ENCODE results near the gene ADH4.
"Not testable (repeated sequence)": the region's sequence is repeated elsewhere in the genome, so short reads cannot be mapped to it uniquely, and the experiment has no call there.

The ADH4 gene

DNA sequence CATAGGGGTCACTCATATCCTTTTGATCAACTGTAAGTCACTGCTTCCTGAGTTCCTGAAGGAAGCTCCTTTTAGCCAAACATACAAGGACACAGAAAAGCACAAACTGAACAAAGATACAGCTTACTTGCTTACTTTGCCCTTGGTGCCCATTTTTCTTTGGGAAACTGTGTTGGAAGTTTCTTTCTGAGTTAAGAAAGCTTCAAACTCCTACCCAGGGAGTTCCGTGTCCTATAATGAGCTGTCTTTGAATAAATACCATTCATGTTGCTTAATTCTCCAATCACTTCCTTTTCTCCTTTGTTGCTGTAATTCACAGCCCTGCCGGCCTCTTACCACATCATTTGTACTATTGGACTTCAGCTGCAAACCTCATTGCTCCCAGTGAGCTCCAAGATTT, at the start of gene ADH4:
Gene ADH4 (minus strand): TSS at position 228 of the 400 bp plus-strand sequence. CDS start 75 bp downstream, at position 153.
- no peak within 1 kb of the TSS for H3K27ac ChIP-seq
- no peak for DNase-seq (ENCODE audit: low spot score)

DNA sequence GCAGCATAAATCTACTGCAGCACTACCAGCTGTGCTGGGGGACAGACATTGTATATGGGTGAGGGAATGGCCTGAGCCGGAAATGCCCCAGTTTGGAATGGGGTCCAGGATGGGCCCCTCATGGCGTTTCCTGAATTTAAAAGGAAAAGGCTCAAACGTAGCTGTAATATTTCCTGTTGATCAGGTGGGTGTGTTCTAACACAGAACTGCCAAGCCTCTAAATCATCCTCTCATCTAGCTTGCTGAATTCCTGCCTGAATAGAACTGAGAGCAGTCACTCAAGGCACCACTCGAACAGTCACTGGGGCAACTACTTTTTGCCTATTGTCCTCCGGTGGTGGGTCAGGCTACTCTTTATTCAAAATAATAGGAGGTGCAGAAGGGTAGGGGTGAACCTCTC, 46.2 kb upstream of the ADH4 start:
- TF ChIP-seq, protein P1, sequence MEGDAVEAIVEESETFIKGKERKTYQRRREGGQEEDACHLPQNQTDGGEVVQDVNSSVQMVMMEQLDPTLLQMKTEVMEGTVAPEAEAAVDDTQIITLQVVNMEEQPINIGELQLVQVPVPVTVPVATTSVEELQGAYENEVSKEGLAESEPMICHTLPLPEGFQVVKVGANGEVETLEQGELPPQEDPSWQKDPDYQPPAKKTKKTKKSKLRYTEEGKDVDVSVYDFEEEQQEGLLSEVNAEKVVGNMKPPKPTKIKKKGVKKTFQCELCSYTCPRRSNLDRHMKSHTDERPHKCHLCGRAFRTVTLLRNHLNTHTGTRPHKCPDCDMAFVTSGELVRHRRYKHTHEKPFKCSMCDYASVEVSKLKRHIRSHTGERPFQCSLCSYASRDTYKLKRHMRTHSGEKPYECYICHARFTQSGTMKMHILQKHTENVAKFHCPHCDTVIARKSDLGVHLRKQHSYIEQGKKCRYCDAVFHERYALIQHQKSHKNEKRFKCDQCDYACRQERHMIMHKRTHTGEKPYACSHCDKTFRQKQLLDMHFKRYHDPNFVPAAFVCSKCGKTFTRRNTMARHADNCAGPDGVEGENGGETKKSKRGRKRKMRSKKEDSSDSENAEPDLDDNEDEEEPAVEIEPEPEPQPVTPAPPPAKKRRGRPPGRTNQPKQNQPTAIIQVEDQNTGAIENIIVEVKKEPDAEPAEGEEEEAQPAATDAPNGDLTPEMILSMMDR (IDR thresholded peaks at IDR 0.05): no peak
- H3K27ac ChIP-seq: no peak overlapping the region
- DNase-seq (ENCODE audit: low spot score): no peak

More for the DNA sequence above, at the start of gene ADH4:
- TF ChIP-seq, protein P1 (IDR thresholded peaks at IDR 0.05): no peak
- H3K4me3 ChIP-seq: no peak within 1 kb of the TSS

DNA sequence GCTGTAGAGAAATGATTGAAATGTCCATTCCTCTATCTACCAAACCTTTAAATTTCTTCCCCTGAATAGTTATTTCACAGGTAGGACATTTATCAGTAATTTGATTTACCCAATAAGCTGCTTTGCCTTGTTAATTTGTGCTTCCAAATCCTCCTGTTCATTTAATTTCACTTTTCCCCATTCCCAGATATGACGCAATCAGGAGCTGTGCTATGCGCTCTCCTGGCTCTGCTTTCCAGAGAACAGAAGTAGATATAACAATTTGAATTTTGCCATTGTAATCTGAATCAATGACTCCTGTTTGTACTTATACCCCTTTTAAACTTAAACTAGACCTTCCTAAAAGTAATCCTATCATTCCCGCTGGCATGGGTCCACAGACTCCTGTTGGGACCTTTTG, 45.8 kb upstream of the ADH4 start:
- H3K27ac ChIP-seq; H3K4me3 ChIP-seq; DNase-seq (ENCODE audit: low spot score): not testable (repeated sequence)

More for the DNA sequence above, 46.2 kb upstream of the ADH4 start:
- no peak overlapping the region for H3K4me3 ChIP-seq

DNA sequence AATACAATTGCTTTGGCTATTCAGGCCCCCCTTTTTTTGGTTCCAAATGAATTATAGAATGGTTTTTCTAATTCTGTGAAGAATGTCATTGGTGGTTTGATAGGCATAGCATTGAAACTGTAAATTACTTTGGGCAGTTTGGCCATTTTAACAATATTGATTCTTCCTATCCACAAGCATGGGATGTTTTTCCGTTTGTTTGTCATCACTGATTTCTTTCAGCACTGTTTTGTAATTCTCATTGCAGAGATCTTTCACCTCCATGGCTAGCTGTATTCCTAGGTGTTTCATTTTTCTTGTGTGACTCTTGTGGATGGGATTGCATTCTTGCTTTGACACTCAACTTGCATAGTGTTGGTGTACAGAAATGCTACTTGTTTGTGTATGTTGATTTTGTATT, 41.9 kb upstream of the ADH4 start:
- no peak overlapping the region for H3K4me3 ChIP-seq
- H3K27ac ChIP-seq: no peak overlapping the region
- TF ChIP-seq, protein P1 (IDR thresholded peaks at IDR 0.05): no peak
- no peak for DNase-seq (ENCODE audit: low spot score)

DNA sequence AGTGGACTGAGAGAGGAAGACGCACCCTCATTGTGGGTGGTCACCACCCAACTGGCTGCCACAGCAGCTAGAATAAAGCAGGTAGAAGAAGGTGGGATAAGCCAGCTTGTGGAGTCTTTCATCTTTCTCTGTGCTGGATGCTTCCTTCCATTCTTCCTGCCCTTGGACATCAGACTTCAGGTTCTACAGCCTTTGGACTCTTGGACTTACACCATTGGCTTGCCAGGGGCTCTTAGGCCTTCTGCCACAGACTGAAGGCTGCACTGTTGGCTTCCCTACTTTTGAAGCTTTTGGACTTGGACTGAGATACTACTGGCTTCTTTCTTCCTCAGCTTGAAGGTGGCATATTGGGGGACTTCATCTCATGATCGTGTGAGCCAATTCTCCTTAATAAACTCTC, 41.5 kb upstream of the ADH4 start:
- H3K27ac ChIP-seq: no peak overlapping the region
- H3K4me3 ChIP-seq: no peak overlapping the region
- TF ChIP-seq, protein P1 (IDR thresholded peaks at IDR 0.05): no peak
- DNase-seq (ENCODE audit: low spot score): no peak

DNA sequence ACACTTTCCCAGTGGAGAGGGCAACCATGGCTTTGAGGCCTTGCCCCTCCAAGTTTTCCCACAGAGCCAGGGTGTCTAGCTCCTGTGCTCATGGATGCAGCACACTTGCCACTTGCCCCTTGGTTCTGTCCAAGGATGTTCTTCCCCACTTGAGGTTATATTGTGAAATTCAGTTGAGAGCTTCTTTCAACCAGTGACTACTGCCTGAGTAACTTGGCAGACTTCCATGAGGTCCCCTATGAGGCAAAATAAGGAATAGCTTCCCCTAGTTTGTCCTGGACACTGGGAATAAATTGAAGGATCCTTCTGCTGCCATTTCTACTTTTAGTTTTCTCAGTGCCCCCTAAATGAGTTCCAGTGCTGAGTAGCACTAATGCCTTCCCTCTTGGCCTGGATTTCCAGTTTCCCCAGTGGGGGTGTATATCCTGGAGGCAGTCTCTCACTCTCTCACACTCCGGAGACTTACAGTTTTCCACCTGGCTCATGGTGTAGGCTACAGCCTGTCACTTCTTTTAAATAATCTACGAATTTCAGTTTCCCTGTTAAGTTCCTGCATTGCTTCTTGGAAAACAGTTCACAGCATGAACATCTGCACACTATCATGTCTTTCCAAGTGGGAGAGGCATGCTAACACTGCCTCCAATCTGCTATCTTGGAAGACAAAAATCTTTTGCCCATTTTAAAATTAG, 36.4 kb upstream of the ADH4 start:
- Histone ChIP-seq H3K4me3 (no peak overlapping the region), H3K27ac (no peak overlapping the region)
- TF ChIP-seq, protein P1 (IDR thresholded peaks at IDR 0.05): no peak
- no peak for DNase-seq (ENCODE audit: low spot score)

DNA sequence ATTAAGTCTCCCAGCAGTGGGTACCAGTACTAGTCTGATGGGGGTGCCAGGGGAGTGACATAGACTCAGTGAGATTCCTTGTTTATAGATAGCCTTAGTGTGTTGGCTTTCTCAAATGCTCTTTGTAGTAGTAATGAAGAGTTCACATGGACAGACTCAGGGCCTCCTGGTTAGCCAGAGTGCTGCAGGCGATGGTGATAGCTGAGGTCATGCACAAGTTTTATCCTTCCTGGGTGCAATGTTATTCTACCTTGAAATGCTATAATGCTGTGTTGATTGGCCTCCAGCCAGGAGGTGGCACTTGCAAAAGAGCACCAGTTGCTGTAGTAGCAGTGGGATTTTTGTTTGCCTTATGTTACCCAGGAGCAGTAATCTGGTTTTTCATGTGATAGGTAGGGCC, 35.5 kb upstream of the ADH4 start:
- H3K27ac ChIP-seq: no peak overlapping the region
- DNase-seq (ENCODE audit: low spot score): no peak

More for the DNA sequence above, 35.5 kb upstream of the ADH4 start:
- H3K4me3 ChIP-seq: no peak overlapping the region
- TF ChIP-seq, protein P1 (IDR thresholded peaks at IDR 0.05): no peak

All from coronary artery (tissue), 2 donors.